Endothelial cell of umbilical vein (primary cell): ENCODE results near the gene CERK. TPM values are rescaled to one million over a fixed set of nuclear protein-coding genes. Genes with fewer than 3 reads are reported as not detected.

Source experiments
- BruUV-seq: library from RNA; stranded (reverse); fragments of 400-500 nt; replicated peaks from 2 replicates; lab custom pipeline; 2021; lab: Mats Ljungman, UMichigan
- CTCF ChIA-PET: fragments of 300-600, 350-600 bp; sonication (Branson Sonifier 250); formaldehyde crosslinking; loops from one replicate; lab custom pipeline; 2021; ENCODE audit warnings: antibody characterized with exemption, inconsistent platforms; lab: Charles Lee
- POLR2A ChIA-PET: fragments of 300-600, 350-600 bp; sonication (Branson Sonifier 250); formaldehyde crosslinking; loops from one replicate; lab custom pipeline; 2021; ENCODE audit warnings: antibody characterized with exemption, inconsistent platforms; lab: Charles Lee
- DNase-seq: peaks from one replicate; pipeline ENCODE4 v3.0.0-alpha.2; 2011; ENCODE audit warnings: low read depth, low spot score
- FAIRE-seq: peaks from 2 replicates; lab custom pipeline; 2011; peaks lifted over from hg19 to GRCh38; lab: Jason Lieb, UNC
- H2AFZ ChIP-seq: 2 replicates; pipeline ENCODE4 v1.6.0; 2012; ENCODE audit warnings: low read depth, low read length, control low read depth, inconsistent platforms
- H3K27ac ChIP-seq: 2 replicates; pipeline ENCODE4 v1.5.1; 2011; ENCODE audit warnings: low read depth, mild to moderate bottlenecking, control low read depth, low read length, moderate library complexity; ENCODE audit not compliant: insufficient read depth
- H3K27me3 ChIP-seq, 2 experiments: 2 replicates each; pipeline versions ENCODE4 v1.6.0 to v1.6.1; 2011; ENCODE audit warnings: low read length in 2 of 2, mixed read lengths in 1 of 2; ENCODE audit not compliant: control insufficient read depth in 2 of 2, insufficient read depth in 2 of 2
- H3K36me3 ChIP-seq, 2 experiments: 2 replicates in 1 of 2; 3 replicates in 1 of 2; pipeline ENCODE4 v1.5.1; 2011; ENCODE audit warnings: low read length in 2 of 2, mild to moderate bottlenecking in 1 of 2, moderate library complexity in 1 of 2; ENCODE audit not compliant: control insufficient read depth in 2 of 2, insufficient read depth in 2 of 2; ENCODE audit errors: extremely low read depth in 1 of 2
- H3K4me1 ChIP-seq: 3 replicates; pipeline ENCODE4 v1.5.1; 2011; ENCODE audit warnings: mild to moderate bottlenecking, low read length; ENCODE audit not compliant: control insufficient read depth, insufficient read depth; ENCODE audit errors: extremely low read depth
- H3K4me2 ChIP-seq: 2 replicates; pipeline ENCODE4 v1.6.1; 2011; ENCODE audit warnings: low read length, control low read depth, mixed read lengths; ENCODE audit not compliant: insufficient read depth
- H3K4me3 ChIP-seq, 3 experiments: fragments of 200-600 bp in 1 of 3; sonication (generic), shearing (Covaris generic) in 1 of 3; replicated peaks in 1 of 3; 2 replicates each; pipeline ENCODE4 v1.5.1; 2011 to 2016; ENCODE audit warnings: control low read depth in 3 of 3, low read length in 3 of 3, mild to moderate bottlenecking in 2 of 3, inconsistent platforms in 1 of 3, low read depth in 1 of 3, moderate library complexity in 1 of 3; ENCODE audit not compliant: insufficient read depth in 1 of 3
- H3K79me2 ChIP-seq: 2 replicates; pipeline ENCODE4 v1.6.0; 2012; ENCODE audit warnings: low read length, inconsistent platforms; ENCODE audit not compliant: control insufficient read depth, insufficient read depth
- H3K9ac ChIP-seq: replicated peaks from 2 replicates; pipeline ENCODE3; 2011; ENCODE audit warnings: low read length, control low read depth; ENCODE audit not compliant: insufficient read depth; ENCODE audit errors: extremely low read depth
- H3K9me1 ChIP-seq: replicated peaks from 3 replicates; pipeline ENCODE4 v1.6.0; 2011; ENCODE audit warnings: mild to moderate bottlenecking, low read length; ENCODE audit not compliant: control insufficient read depth, insufficient read depth; ENCODE audit errors: extremely low read depth
- H3K9me3 ChIP-seq: replicated peaks from 2 replicates; pipeline ENCODE4 v1.5.1; 2012; ENCODE audit warnings: low read length, inconsistent platforms; ENCODE audit not compliant: control insufficient read depth, insufficient read depth
- H4K20me1 ChIP-seq: replicated peaks from 2 replicates; pipeline ENCODE3; 2011; ENCODE audit warnings: mild to moderate bottlenecking, low read length; ENCODE audit not compliant: control insufficient read depth, insufficient read depth; ENCODE audit errors: extremely low read depth
- EZH2 ChIP-seq: IDR thresholded peaks from 2 replicates; pipeline ENCODE4 v1.6.1; 2012; ENCODE audit warnings: borderline replicate concordance, low read depth, mild to moderate bottlenecking, moderate library complexity, low read length, inconsistent platforms; ENCODE audit not compliant: severe bottlenecking
- FOS ChIP-seq: IDR thresholded peaks from 2 replicates; pipeline ENCODE4 v1.6.1; 2011; ENCODE audit warnings: mild to moderate bottlenecking, low read length, moderate library complexity, borderline replicate concordance; ENCODE audit not compliant: insufficient read depth
- GATA2 ChIP-seq: IDR thresholded peaks from 2 replicates; pipeline ENCODE4 v1.7.0; 2011; ENCODE audit warnings: low read depth, mild to moderate bottlenecking, moderate library complexity, mixed read lengths, low read length; ENCODE audit not compliant: insufficient read length, insufficient read depth
- JUN ChIP-seq: IDR thresholded peaks from 2 replicates; pipeline ENCODE4 v1.6.1; 2011; ENCODE audit warnings: borderline replicate concordance, low read depth; ENCODE audit not compliant: insufficient read length, insufficient read depth
- MAX ChIP-seq: IDR thresholded peaks from 2 replicates; pipeline ENCODE4 v1.6.1; 2011; ENCODE audit not compliant: insufficient read depth, insufficient read length
- MYC ChIP-seq: IDR thresholded peaks from one replicate; pipeline ENCODE4 v1.6.1; 2011; ENCODE audit warnings: mild to moderate bottlenecking, low read depth, low read length
- POLR2A ChIP-seq: IDR thresholded peaks from 2 replicates; pipeline ENCODE4 v1.6.1; 2012; ENCODE audit warnings: low read depth, mild to moderate bottlenecking, control low read depth, low read length
- POLR2AphosphoS5 ChIP-seq: IDR thresholded peaks from 2 replicates; pipeline ENCODE4 v1.6.1; 2012; ENCODE audit warnings: low read depth, mild to moderate bottlenecking, control low read depth, low read length, moderate library complexity; ENCODE audit not compliant: insufficient read depth
- dilution Hi-C: fragments of 300-500 bp; cut with MboI; formaldehyde crosslinking; loops from one replicate; pipeline ENCODE4 v1.15.0; 2019; ENCODE audit warnings: low sequenced_read_pairs; ENCODE audit not compliant: extremely low pct_ligation_motif_present
- intact Hi-C: fragments of 100-400 bp; cut with micrococcal nuclease; formaldehyde crosslinking; loops from one replicate; pipeline ENCODE4 v1.10.0; 2022
- polyA plus RNA-seq, 4 experiments: library from polyadenylated mRNA; depleted of rRNA in 3 of 4; stranded (reverse) in 3 of 4; unstranded in 1 of 4; fragments of >200 nt; gene quantifications; 2 replicates each; pipeline versions ENCODE4 v1.2.1 to v1.2.3, GENCODE V29; 2011 to 2012; ENCODE audit warnings: missing spikeins in 1 of 4
- total RNA-seq: library from RNA; stranded (reverse); gene quantifications from 2 replicates; pipeline ENCODE4 v1.2.3, GENCODE V29; 2021
- TF ChIP-seq, protein P1 (sequence below), 2 donors: IDR thresholded peaks; 1 replicate in 1 of 2; 2 replicates in 1 of 2; pipeline ENCODE4 v1.5.1; 2011; ENCODE audit warnings: low read length in 2 of 2, mild to moderate bottlenecking in 2 of 2, moderate library complexity in 2 of 2, control low read depth in 1 of 2, inconsistent platforms in 1 of 2, low read depth in 1 of 2; ENCODE audit not compliant: insufficient read depth in 1 of 2; ENCODE audit errors: extremely low read depth in 1 of 2

Gene CERK
- total and polyA plus RNA-seq, 2 donors (not counting 3 experiments of a cell fraction or from before 2014, with no cell fraction given) = 61.1 to 88.0 TPM

GRCh38 chr22:46674906-46675305, 63.1 kb downstream of the CERK start:
- TF ChIP-seq POLR2A = no peak
- TF ChIP-seq, protein P1, sequence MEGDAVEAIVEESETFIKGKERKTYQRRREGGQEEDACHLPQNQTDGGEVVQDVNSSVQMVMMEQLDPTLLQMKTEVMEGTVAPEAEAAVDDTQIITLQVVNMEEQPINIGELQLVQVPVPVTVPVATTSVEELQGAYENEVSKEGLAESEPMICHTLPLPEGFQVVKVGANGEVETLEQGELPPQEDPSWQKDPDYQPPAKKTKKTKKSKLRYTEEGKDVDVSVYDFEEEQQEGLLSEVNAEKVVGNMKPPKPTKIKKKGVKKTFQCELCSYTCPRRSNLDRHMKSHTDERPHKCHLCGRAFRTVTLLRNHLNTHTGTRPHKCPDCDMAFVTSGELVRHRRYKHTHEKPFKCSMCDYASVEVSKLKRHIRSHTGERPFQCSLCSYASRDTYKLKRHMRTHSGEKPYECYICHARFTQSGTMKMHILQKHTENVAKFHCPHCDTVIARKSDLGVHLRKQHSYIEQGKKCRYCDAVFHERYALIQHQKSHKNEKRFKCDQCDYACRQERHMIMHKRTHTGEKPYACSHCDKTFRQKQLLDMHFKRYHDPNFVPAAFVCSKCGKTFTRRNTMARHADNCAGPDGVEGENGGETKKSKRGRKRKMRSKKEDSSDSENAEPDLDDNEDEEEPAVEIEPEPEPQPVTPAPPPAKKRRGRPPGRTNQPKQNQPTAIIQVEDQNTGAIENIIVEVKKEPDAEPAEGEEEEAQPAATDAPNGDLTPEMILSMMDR (IDR thresholded peaks at IDR 0.05; ENCODE audit: extremely low read depth in 1 of 2, insufficient read depth in 1 of 2, low read depth in 1 of 2, low read length in 2 of 2) = no peak
- TF ChIP-seq JUN = no peak
- no peak for TF ChIP-seq MYC
- TF ChIP-seq GATA2 = no peak
- no peak for TF ChIP-seq EZH2
- TF ChIP-seq POLR2AphosphoS5 = no peak
- no peak for TF ChIP-seq MAX
- TF ChIP-seq FOS = no peak
- no peak overlapping the region for H3K9ac ChIP-seq
- no peak overlapping the region for H3K4me2 ChIP-seq
- H3K79me2 ChIP-seq = no peaks in the 10 kb centered on the region
- H3K36me3 ChIP-seq = no peaks in the 10 kb centered on the region
- DNase-seq (no peak), FAIRE-seq (no peak)
- ChIA-PET CTCF (no interaction called here), POLR2A (no interaction called here)
- no peaks in the 10 kb centered on the region for H4K20me1 ChIP-seq
- no peaks in the 10 kb centered on the region for H3K27me3 ChIP-seq
- BruUV-seq = no TSS peak
- H2AFZ ChIP-seq = no peak overlapping the region
- dilution Hi-C loops = no loop called here
- no peaks in the 10 kb centered on the region for H3K9me3 ChIP-seq
- intact Hi-C loops = no loop called here
- H3K4me3 ChIP-seq = no peak overlapping the region
- no peaks in the 10 kb centered on the region for H3K9me1 ChIP-seq
- H3K27ac ChIP-seq = no peak overlapping the region
- H3K4me1 ChIP-seq = no peaks in the 10 kb centered on the region
